Activated T-helper 2 cell treated with anti-CD3 and anti-CD28 coated beads, Interferon-gamma antibody, Interleukin-2, Interleukin-4, amounts not matched to agents 10 μg/mL and 5 μg/mL and 100 μg/mL, durations not matched to agents 14 hours and 24 hours and 36 hours (primary cell): ENCODE measurements around the gene GCSAML. TPM values are rescaled to one million over a fixed set of nuclear protein-coding genes. Genes with fewer than 3 reads are reported as not detected.

ENCODE experiments used
- DNase-seq: peaks from one replicate; pipeline ENCODE4 v3.0.0; 2021; ENCODE audit warnings: low spot score
- H3K27ac Mint-ChIP-seq: one replicate; pipeline ENCODE4 v1.8.0; 2021; ENCODE audit warnings: mixed read lengths
- H3K27me3 Mint-ChIP-seq: one replicate; pipeline ENCODE4 v1.8.0; 2021; ENCODE audit warnings: low read depth, mixed read lengths
- H3K36me3 Mint-ChIP-seq: one replicate; pipeline ENCODE4 v1.8.0; 2021; ENCODE audit warnings: low read depth, mixed read lengths
- H3K4me1 Mint-ChIP-seq: one replicate; pipeline ENCODE4 v1.8.0; 2021; ENCODE audit warnings: low read depth, mixed read lengths
- H3K4me3 Mint-ChIP-seq: one replicate; pipeline ENCODE4 v1.8.0; 2021; ENCODE audit warnings: low read depth, mild to moderate bottlenecking, moderate library complexity, mixed read lengths
- H3K9me3 Mint-ChIP-seq: one replicate; pipeline ENCODE4 v1.8.0; 2021; ENCODE audit warnings: mixed read lengths
- intact Hi-C: fragments of 100-400 bp; cut with micrococcal nuclease; formaldehyde crosslinking; loops from one replicate; pipeline ENCODE4 v1.15.1; 2023
- total RNA-seq: library from RNA; stranded (reverse); gene quantifications from 2 replicates; pipeline ENCODE4 v1.2.3, GENCODE V29; 2022

Gene GCSAML
- total RNA-seq, 1 donor from 2014 or later = 0.43 TPM

DNA sequence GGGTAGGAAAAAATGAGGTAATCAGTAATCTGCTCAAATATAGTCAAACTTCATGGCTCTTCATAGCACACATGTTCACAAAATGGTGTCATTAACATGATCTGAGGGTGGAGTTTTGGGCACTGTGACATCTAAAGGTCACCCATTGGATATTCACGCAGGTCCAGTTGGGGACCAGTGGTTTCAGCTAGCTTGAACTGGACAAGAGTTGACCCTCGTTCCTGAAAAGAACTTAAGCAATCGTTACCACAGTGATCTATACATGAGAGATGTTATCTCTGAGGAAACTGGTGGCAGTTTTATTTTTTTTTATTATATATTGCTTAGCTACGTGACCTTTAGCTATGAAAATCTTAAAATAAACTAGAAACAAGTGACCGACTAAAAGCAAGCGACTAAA is 9.7 kb upstream of the GCSAML start:
- peaks cover 4% of the 10 kb centered on the region for H3K27me3 Mint-ChIP-seq
- no peak for DNase-seq
- no peaks in the 10 kb centered on the region for H3K36me3 Mint-ChIP-seq

DNA sequence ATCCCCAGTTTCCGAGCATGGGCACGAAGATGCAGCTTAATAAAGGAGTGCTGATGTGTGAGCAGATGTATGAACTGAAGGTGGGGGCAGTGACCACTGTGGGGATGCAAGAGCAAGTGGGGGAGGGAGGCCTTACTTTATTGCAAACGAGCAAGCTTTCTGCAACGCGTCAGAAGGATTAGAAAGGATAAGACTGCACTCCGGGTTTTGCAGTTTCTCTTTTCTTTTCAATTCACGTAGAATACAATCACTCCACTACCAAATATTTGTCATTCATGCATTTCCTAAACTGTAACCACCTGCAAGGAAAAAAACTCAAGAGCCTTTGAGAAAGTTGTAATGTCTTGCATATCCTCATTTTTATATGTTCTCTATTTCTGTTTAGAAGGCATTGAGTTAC is 8.4 kb upstream of the GCSAML start:
- Mint-ChIP-seq H3K4me1 (peaks cover 1% of the 10 kb centered on the region), H3K9me3 (no peaks in the 10 kb centered on the region), H3K4me3 (no peak overlapping the region), H3K27ac (no peak overlapping the region), H3K27me3 (peaks cover 4% of the 10 kb centered on the region), H3K36me3 (no peaks in the 10 kb centered on the region)
- intact Hi-C loops = no loop called here
- no peak for DNase-seq

More for the DNA sequence above, 9.7 kb upstream of the GCSAML start:
- Mint-ChIP-seq H3K9me3 (no peaks in the 10 kb centered on the region), H3K27ac (no peak overlapping the region), H3K4me1 (peaks cover 1% of the 10 kb centered on the region), H3K4me3 (no peak overlapping the region)
- intact Hi-C loops = no loop called here

DNA sequence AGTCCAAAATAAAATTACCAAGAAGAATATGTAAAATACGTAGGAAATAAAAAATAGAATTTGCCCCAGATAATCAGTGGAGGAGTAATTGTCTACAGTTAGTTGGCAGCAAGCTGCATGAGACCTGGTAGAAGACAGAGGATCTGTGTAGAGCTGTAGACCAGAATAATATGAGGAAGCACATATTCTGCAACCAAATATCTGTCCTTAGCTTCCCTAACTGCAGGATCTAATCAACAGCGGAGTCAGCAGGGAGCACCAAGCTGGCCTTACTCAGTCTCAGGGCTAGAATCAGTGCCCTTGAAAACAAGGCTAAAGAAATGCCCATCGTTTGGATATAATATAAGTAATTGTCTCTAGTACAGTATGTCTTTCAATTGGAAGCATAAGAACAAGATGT is 6.1 kb upstream of the GCSAML start:
- H3K27me3 Mint-ChIP-seq = peaks cover under 1% of the 10 kb centered on the region
- intact Hi-C loops = no loop called here
- no peaks in the 10 kb centered on the region for H3K9me3 Mint-ChIP-seq
- H3K27ac Mint-ChIP-seq = no peak overlapping the region
- peaks cover 1% of the 10 kb centered on the region for H3K4me1 Mint-ChIP-seq
- no peak overlapping the region for H3K4me3 Mint-ChIP-seq
- no peaks in the 10 kb centered on the region for H3K36me3 Mint-ChIP-seq
- DNase-seq = no peak

DNA sequence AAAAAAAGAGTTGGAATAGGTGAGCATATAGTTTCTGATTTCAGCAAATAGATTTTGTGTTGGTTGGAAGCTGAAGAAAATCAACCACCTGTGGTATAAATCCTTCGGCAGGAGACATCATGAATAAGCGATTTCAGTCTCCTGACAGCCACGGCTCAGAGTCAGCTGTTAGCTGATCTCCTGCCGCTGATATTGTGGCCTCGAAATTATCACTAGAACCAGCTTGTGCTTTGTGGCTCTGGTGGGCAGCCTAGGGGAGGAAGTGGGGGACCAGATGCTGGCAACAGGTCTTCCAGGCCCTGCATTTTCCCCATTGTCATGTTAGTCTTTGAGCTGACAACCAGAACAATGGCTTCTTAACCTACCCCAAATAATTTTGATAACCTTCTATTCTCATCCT is 842 bp upstream of the GCSAML start:
- no peaks in the 10 kb centered on the region for H3K36me3 Mint-ChIP-seq
- H3K27me3 Mint-ChIP-seq = peaks cover 8% of the 10 kb centered on the region
- intact Hi-C loops = no loop called here
- DNase-seq = no peak
- H3K9me3 Mint-ChIP-seq = no peaks in the 10 kb centered on the region
- H3K4me1 Mint-ChIP-seq = peaks cover 9% of the 10 kb centered on the region
- no peak overlapping the region for H3K27ac Mint-ChIP-seq
- H3K4me3 Mint-ChIP-seq = no peak overlapping the region

- Mint-ChIP-seq H3K36me3 (no peaks in the 10 kb centered on the region), H3K4me1 (peaks cover 9% of the 10 kb centered on the region), H3K27ac (no peak overlapping the region), H3K27me3 (peaks cover 8% of the 10 kb centered on the region), H3K9me3 (no peaks in the 10 kb centered on the region), H3K4me3 (no peak overlapping the region)
- intact Hi-C loops = no loop called here
- DNase-seq = no peak
These were observed 2.8 kb downstream of the GCSAML start for GRCh38 chr1:247551721-247552120.

DNA sequence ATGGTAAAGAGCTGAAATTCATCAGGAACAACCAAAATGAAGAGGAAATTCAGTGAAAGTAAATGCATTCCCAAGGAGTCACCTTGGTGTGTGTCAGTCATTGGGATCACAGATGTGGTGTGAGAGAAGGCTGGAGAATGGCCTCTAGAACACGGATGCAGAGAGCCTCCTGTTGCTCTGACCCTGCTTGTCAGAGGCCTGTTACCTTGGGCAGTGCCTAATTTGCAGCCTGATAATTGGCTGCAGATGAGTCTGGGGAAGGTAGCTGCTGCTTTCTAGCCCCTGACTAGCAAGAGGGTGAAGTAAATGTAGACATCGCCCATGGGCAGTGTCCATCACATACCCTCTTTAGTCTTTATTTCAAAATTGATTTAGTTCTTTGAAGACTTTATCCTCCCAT is 3.3 kb downstream of the GCSAML start:
- no peak for DNase-seq
- Mint-ChIP-seq H3K4me1 (peaks cover 9% of the 10 kb centered on the region), H3K27me3 (peaks cover 8% of the 10 kb centered on the region), H3K27ac (no peak overlapping the region), H3K9me3 (no peaks in the 10 kb centered on the region), H3K36me3 (no peaks in the 10 kb centered on the region), H3K4me3 (no peak overlapping the region)
- intact Hi-C loops = no loop called here

- no peak for DNase-seq
- Mint-ChIP-seq H3K27me3 (no peaks in the 10 kb centered on the region), H3K4me1 (peaks cover 3% of the 10 kb centered on the region), H3K9me3 (no peaks in the 10 kb centered on the region), H3K27ac (no peak overlapping the region), H3K4me3 (no peak overlapping the region), H3K36me3 (no peaks in the 10 kb centered on the region)
- intact Hi-C loops = no loop called here
These were observed 9.2 kb downstream of the GCSAML start for GRCh38 chr1:247557926-247558674.

GRCh38 chr1:247561711-247562110 is 12.8 kb downstream of the GCSAML start:
- peaks cover 3% of the 10 kb centered on the region for H3K4me1 Mint-ChIP-seq
- no peak overlapping the region for H3K27ac Mint-ChIP-seq
- no peaks in the 10 kb centered on the region for H3K36me3 Mint-ChIP-seq
- no peaks in the 10 kb centered on the region for H3K9me3 Mint-ChIP-seq
- no peaks in the 10 kb centered on the region for H3K27me3 Mint-ChIP-seq
- no peak overlapping the region for H3K4me3 Mint-ChIP-seq
- intact Hi-C loops = no loop called here
- no peak for DNase-seq

- Mint-ChIP-seq H3K27ac (no peak overlapping the region), H3K9me3 (no peaks in the 10 kb centered on the region), H3K4me3 (no peak overlapping the region), H3K36me3 (no peaks in the 10 kb centered on the region), H3K4me1 (peaks cover 3% of the 10 kb centered on the region), H3K27me3 (no peaks in the 10 kb centered on the region)
- no peak for DNase-seq
- intact Hi-C loops = no loop called here
These were observed 13.3 kb downstream of the GCSAML start for GRCh38 chr1:247562198-247562597.

DNA sequence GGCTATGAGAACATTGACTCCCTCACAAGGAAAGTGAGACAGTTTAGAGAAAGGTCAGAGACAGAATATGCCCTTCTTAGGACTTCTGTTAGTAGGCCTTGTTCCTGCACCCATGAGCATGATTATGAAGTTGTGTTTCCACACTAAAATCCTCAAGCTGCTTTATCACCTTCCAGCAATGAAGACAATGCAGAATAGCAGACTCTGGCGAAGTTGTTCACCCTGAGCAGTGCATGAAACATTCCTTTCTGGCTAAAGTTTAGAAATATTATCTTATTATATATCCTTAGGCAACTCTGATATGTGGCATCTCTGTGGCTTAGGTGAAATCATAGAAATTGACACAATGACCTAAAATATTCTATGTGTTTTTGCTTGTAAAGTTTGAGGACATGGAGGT is 25.3 kb downstream of the GCSAML start:
- no peak for DNase-seq
- Mint-ChIP-seq H3K27ac (no peak overlapping the region), H3K27me3 (no peaks in the 10 kb centered on the region), H3K4me1 (no peaks in the 10 kb centered on the region), H3K9me3 (no peaks in the 10 kb centered on the region), H3K36me3 (no peaks in the 10 kb centered on the region), H3K4me3 (no peak overlapping the region)
- intact Hi-C loops = no loop called here

DNA sequence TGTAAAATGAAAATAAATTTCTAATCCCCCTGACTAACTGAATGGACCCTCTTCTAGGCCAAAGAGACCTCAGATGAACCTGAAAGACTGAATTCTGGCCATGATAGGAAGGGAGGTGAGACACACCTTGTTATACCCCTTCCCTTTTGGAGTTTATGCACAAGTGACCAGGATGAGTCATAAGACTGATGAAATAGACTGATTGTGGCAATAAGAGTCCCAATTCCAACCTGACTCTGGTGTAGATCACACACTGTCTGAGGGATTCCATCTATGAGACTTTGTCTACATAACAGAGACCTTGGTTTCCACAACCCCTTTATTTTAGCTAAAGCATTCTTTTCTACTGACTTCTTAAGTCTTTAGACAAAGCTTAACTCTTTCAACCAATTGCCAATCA is 25.7 kb downstream of the GCSAML start:
- Mint-ChIP-seq H3K36me3 (no peaks in the 10 kb centered on the region), H3K27me3 (no peaks in the 10 kb centered on the region), H3K4me3 (no peak overlapping the region), H3K27ac (no peak overlapping the region), H3K4me1 (no peaks in the 10 kb centered on the region), H3K9me3 (no peaks in the 10 kb centered on the region)
- no peak for DNase-seq
- intact Hi-C loops = loop anchor here (5.0 kb wide), 1 partner anchor 202 kb away; no protein-coding TSS in a partner anchor

DNA sequence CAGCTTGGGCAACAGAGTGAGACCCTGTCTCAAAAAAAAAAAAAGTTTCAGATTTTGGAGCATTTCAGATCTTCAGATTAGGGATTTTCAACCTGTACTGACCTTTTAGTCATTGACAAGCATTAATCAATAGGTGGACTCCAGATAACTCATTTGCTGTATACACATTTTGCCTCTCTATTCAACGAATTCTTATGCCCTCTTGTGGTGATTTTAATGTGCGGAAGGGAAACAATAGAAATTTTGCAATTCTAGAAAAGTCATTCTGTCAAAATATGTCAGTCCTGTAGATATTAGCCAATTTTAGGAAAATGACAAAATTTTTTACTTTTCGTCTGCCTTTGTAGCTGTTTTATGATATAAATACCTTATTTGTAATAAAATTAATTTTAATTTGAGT is 27.6 kb downstream of the GCSAML start:
- Mint-ChIP-seq H3K4me3 (no peak overlapping the region), H3K36me3 (no peaks in the 10 kb centered on the region), H3K4me1 (no peaks in the 10 kb centered on the region), H3K27me3 (no peaks in the 10 kb centered on the region), H3K27ac (no peak overlapping the region), H3K9me3 (no peaks in the 10 kb centered on the region)
- DNase-seq = no peak
- intact Hi-C loops = loop anchor here (1.0 to 5.0 kb wide), 2 partner anchors 186 to 204 kb away; no protein-coding TSS in a partner anchor

- no peak overlapping the region for H3K27ac Mint-ChIP-seq
- no peaks in the 10 kb centered on the region for H3K36me3 Mint-ChIP-seq
- no peak overlapping the region for H3K4me3 Mint-ChIP-seq
- no peaks in the 10 kb centered on the region for H3K4me1 Mint-ChIP-seq
- intact Hi-C loops = loop anchor here (5.0 kb wide), 1 partner anchor 207 kb away; no protein-coding TSS in a partner anchor
- no peaks in the 10 kb centered on the region for H3K27me3 Mint-ChIP-seq
- no peak for DNase-seq
- no peaks in the 10 kb centered on the region for H3K9me3 Mint-ChIP-seq
These were observed 30.1 kb downstream of the GCSAML start for GRCh38 chr1:247578946-247579460.
